ENCODE data around the gene TSR3.

Gene TSR3

GRCh38 chr16:1374418-1375297, 23.0 kb upstream of the TSR3 start:
- ATAC-seq (ENCODE audit: low read depth) (no peak), DNase-seq (ENCODE audit: low spot score) (no peak)
- peaks cover under 1% of the 10 kb centered on the region; the same call in 1 of the 2 replicates for H3K36me3 ChIP-seq (ENCODE audit: low read depth)
- H3K9me3 ChIP-seq (ENCODE audit: severe bottlenecking) = no peaks in the 10 kb centered on the region
- H3K27ac ChIP-seq (ENCODE audit: poor library complexity, severe bottlenecking) = no peak overlapping the region
- no peak for TF ChIP-seq CTCF (IDR thresholded peaks at IDR 0.05; ENCODE audit: poor library complexity, severe bottlenecking)
- no peaks in the 10 kb centered on the region for H3K4me1 ChIP-seq (ENCODE audit: insufficient read depth, poor library complexity, severe bottlenecking)
- H3K4me3 ChIP-seq (ENCODE audit: severe bottlenecking) = no peak overlapping the region
- H3K27me3 ChIP-seq (ENCODE audit: insufficient read depth, poor library complexity, severe bottlenecking) = no peaks in the 10 kb centered on the region

GRCh38 chr16:1372292-1372950, 20.7 kb upstream of the TSR3 start:
- no peaks in the 10 kb centered on the region for H3K4me1 ChIP-seq (ENCODE audit: insufficient read depth, poor library complexity, severe bottlenecking)
- H3K36me3 ChIP-seq (ENCODE audit: low read depth) = peaks cover 3% of the 10 kb centered on the region; the same call in 1 of the 2 replicates
- H3K4me3 ChIP-seq (ENCODE audit: severe bottlenecking) = no peak overlapping the region
- no peak for TF ChIP-seq CTCF (IDR thresholded peaks at IDR 0.05; ENCODE audit: poor library complexity, severe bottlenecking)
- ATAC-seq (ENCODE audit: low read depth) (no peak), DNase-seq (ENCODE audit: low spot score) (peak; percentile 54)
- no peaks in the 10 kb centered on the region for H3K27me3 ChIP-seq (ENCODE audit: insufficient read depth, poor library complexity, severe bottlenecking)
- no peaks in the 10 kb centered on the region for H3K9me3 ChIP-seq (ENCODE audit: severe bottlenecking)
- no peak overlapping the region for H3K27ac ChIP-seq (ENCODE audit: poor library complexity, severe bottlenecking)

GRCh38 chr16:1371054-1371978, 19.6 kb upstream of the TSR3 start:
- Histone ChIP-seq H3K27ac (ENCODE audit: poor library complexity, severe bottlenecking) (no peak overlapping the region), H3K27me3 (ENCODE audit: insufficient read depth, poor library complexity, severe bottlenecking) (no peaks in the 10 kb centered on the region), H3K9me3 (ENCODE audit: severe bottlenecking) (no peaks in the 10 kb centered on the region), H3K36me3 (ENCODE audit: low read depth) (peaks cover 3% of the 10 kb centered on the region; the same call in 1 of the 2 replicates), H3K4me1 (ENCODE audit: insufficient read depth, poor library complexity, severe bottlenecking) (no peaks in the 10 kb centered on the region), H3K4me3 (ENCODE audit: severe bottlenecking) (no peak overlapping the region)
- peak; percentile 61 for DNase-seq (ENCODE audit: low spot score)
- no peak for ATAC-seq (ENCODE audit: low read depth)
- no peak for TF ChIP-seq CTCF (IDR thresholded peaks at IDR 0.05; ENCODE audit: poor library complexity, severe bottlenecking)

GRCh38 chr16:1367486-1368174, 16.0 kb upstream of the TSR3 start:
- no peak for TF ChIP-seq CTCF (IDR thresholded peaks at IDR 0.05; ENCODE audit: poor library complexity, severe bottlenecking)
- Histone ChIP-seq H3K36me3 (ENCODE audit: low read depth) (peaks cover 28% of the 10 kb centered on the region), H3K27me3 (ENCODE audit: insufficient read depth, poor library complexity, severe bottlenecking) (no peaks in the 10 kb centered on the region), H3K9me3 (ENCODE audit: severe bottlenecking) (no peaks in the 10 kb centered on the region), H3K27ac (ENCODE audit: poor library complexity, severe bottlenecking) (no peak overlapping the region), H3K4me3 (ENCODE audit: severe bottlenecking) (no peak overlapping the region), H3K4me1 (ENCODE audit: insufficient read depth, poor library complexity, severe bottlenecking) (no peaks in the 10 kb centered on the region)
- ATAC-seq (ENCODE audit: low read depth) = no peak
- DNase-seq (ENCODE audit: low spot score) = no peak

Measured in RWPE2 (cell line).